ENCODE results near the gene NBR1. TPM values are rescaled to one million over a fixed set of nuclear protein-coding genes. Genes with fewer than 3 reads are reported as not detected.

The NBR1 gene
- total RNA-seq, 1 experiment from 2014 or later = 60.8 TPM

DNA sequence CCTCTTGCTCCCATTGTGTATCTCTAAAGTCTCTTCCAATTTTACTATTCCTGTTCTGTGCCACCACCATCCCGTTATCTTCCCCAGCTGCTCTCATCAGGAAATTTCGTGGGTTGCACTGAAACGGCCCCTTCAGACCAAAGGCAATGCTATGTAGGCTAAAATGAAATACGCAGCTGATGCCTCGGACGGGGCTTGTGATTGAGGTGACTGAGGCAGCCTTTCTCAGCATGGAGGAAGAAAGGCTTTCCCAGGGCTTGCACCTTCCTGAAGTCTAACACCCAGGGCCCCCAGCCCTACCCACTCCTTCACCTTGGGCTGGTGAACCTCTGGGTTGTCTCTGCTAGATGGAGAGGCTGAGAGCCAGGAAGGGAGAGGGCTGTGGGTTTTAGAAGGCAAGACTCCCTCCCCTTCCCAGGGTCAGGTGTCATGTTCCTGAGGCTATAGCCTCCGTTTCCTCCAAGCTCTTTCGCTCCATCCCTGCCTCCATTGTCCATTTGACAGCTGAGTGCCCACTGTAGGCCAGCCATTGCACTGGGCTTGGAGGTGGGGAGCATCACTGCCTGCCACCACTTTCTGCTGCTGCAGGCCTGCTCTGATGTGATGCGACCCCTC, 49.6 kb downstream of the NBR1 start:
- BruUV-seq (replicated peaks) = no TSS peak
- Histone ChIP-seq H3K4me1 (ENCODE audit: control insufficient read depth in 1 of 2, insufficient read depth in 2 of 2, low read length in 2 of 2) (no peaks in the 10 kb centered on the region), H3K79me2 (ENCODE audit: insufficient read depth, low read length) (no peaks in the 10 kb centered on the region), H3K4me3 (replicated peaks in 1 of 2; ENCODE audit: low read depth in 1 of 2, low read length in 2 of 2) (no peak overlapping the region), H4K20me1 (ENCODE audit: insufficient read depth) (no peaks in the 10 kb centered on the region), H3K36me3 (ENCODE audit: control insufficient read depth in 1 of 2, insufficient read depth in 2 of 2, low read length in 2 of 2) (no peaks in the 10 kb centered on the region), H3K9me3 (ENCODE audit: control insufficient read depth in 1 of 2, insufficient read depth in 1 of 2, low read depth in 1 of 2, low read length in 2 of 2) (no peaks in the 10 kb centered on the region), H3K9me2 (ENCODE audit: insufficient read depth) (no peaks in the 10 kb centered on the region), H3K27ac (ENCODE audit: low read depth, low read length) (no peak overlapping the region), H3K4me2 (ENCODE audit: low read length) (no peak overlapping the region), H2AFZ (ENCODE audit: low read depth, low read length, poor library complexity, severe bottlenecking) (no peak overlapping the region), H3K27me3 (ENCODE audit: insufficient read depth, low read length) (no peaks in the 10 kb centered on the region), H3K9ac (ENCODE audit: low read length) (no peak overlapping the region)
- ChIA-PET RAD21 (ENCODE audit: low non-redundant PET in 1 of 2, low total read pairs in 2 of 2, uncharacterized antibody in 2 of 2, unreplicated experiment in 2 of 2) (no interaction called here), POLR2A (interaction anchor here (3.9 kb wide), 1 partner anchor 95 kb away, joined by 22 read pairs; no protein-coding TSS in a partner anchor), CTCF (no interaction called here)
- TF ChIP-seq CEBPB (IDR thresholded peaks at IDR 0.05; ENCODE audit: low read depth) = no peak
- no peak for TF ChIP-seq TCF7L2 (IDR thresholded peaks at IDR 0.05; ENCODE audit: borderline replicate concordance, extremely low read depth, insufficient read depth, insufficient read length)
- TF ChIP-seq SP1 (IDR thresholded peaks at IDR 0.05; ENCODE audit: low read depth) = no peak
- no peak for DNase-seq (ENCODE audit: low read depth, low spot score)
- ATAC-seq = no peak
- intact Hi-C loops (cut with micrococcal nuclease) = no loop called here

DNA sequence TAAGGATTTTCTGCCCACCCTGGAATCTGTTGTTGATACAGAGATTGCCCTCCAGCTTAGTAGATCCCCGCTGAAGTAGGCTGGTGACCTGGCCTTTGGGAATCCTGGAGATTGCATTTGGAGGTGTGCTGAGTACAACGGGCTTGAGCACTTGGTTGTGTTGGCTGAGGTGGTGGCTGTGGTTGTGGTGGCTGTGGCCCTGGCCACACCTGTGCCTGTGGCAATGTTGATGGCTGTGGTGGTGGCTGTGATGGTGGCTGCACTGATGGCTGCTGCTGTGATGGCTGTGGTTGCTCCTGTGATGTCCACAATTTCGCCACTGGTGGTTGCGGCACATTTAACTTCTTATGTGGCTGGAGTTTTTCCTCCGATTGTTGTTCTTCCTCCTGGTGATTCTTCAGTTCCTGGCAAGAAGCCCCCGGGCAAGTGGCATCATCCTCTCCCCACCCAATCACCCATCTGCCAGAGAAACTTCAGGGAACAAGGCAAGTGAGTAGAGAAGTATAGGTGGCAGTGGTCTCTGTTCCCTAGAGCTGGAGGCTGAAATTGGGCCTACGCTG, 53.2 kb downstream of the NBR1 start:
- no peak overlapping the region for H2AFZ ChIP-seq (ENCODE audit: low read depth, low read length, poor library complexity, severe bottlenecking)

More for the DNA sequence above, 53.2 kb downstream of the NBR1 start:
- Histone ChIP-seq H3K4me3 (replicated peaks in 1 of 2; ENCODE audit: low read depth in 1 of 2, low read length in 2 of 2) (no peak overlapping the region), H3K4me2 (ENCODE audit: low read length) (no peak overlapping the region), H3K79me2 (ENCODE audit: insufficient read depth, low read length) (no peaks in the 10 kb centered on the region), H3K4me1 (ENCODE audit: control insufficient read depth in 1 of 2, insufficient read depth in 2 of 2, low read length in 2 of 2) (no peaks in the 10 kb centered on the region), H3K27ac (ENCODE audit: low read depth, low read length) (no peak overlapping the region), H3K36me3 (ENCODE audit: control insufficient read depth in 1 of 2, insufficient read depth in 2 of 2, low read length in 2 of 2) (no peaks in the 10 kb centered on the region), H4K20me1 (ENCODE audit: insufficient read depth) (no peaks in the 10 kb centered on the region), H3K27me3 (ENCODE audit: insufficient read depth, low read length) (no peaks in the 10 kb centered on the region), H3K9me3 (ENCODE audit: control insufficient read depth in 1 of 2, insufficient read depth in 1 of 2, low read depth in 1 of 2, low read length in 2 of 2) (no peaks in the 10 kb centered on the region), H3K9ac (ENCODE audit: low read length) (no peak overlapping the region), H3K9me2 (ENCODE audit: insufficient read depth) (no peaks in the 10 kb centered on the region)
- intact Hi-C loops (cut with micrococcal nuclease) = no loop called here
- TF ChIP-seq ZFX (IDR thresholded peaks at IDR 0.05) = no peak
- CTCF ChIA-PET = no interaction called here
- RAD21 ChIA-PET (ENCODE audit: low non-redundant PET in 1 of 2, low total read pairs in 2 of 2, uncharacterized antibody in 2 of 2, unreplicated experiment in 2 of 2) = no interaction called here
- ATAC-seq (no peak), DNase-seq (ENCODE audit: low read depth, low spot score) (no peak)
- POLR2A ChIA-PET = interaction anchor here (1.1 kb wide), 1 partner anchor 91 kb away, joined by 4 read pairs; no protein-coding TSS in a partner anchor
- BruUV-seq (replicated peaks) = no TSS peak
